ENCODE measurements around the gene RPL22.

RPL22 gene

DNA sequence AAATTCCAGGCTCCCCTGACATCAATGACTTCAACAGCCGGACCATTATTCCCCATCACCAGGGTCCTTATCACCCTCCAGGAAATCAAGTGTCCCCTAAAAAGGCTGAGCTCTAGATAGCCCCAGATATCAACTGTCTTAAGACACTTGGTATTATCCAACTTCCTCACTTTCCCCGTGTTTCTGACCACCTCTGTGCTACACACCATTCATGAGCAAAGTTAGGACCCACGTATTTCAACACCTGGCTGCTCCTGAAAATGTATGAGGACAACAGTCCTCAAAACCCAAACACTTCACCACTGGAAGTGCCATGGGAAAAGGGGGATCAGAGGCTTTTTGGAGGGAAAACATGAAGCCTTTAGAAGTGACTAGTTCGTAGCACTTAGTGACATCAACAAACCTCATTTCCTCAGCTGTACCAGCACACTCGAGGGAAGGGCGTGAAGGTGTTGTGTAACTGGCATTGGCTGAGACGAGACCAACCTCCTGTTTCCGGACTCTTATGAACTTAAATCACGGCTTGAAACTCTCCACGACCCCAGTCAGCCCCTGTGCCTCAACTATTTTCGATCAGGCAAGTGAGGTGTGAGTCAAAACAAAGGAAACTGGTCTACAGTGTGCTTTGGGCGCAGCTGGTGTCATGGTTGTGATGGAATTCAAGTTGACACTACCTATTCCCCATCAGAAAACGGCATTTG lies 15.2 kb downstream of the RPL22 start:
- peaks cover 21% of the 10 kb centered on the region for H3K36me3 ChIP-seq
- H3K4me3 ChIP-seq (ENCODE audit: low read depth, low read length): no peak overlapping the region

DNA sequence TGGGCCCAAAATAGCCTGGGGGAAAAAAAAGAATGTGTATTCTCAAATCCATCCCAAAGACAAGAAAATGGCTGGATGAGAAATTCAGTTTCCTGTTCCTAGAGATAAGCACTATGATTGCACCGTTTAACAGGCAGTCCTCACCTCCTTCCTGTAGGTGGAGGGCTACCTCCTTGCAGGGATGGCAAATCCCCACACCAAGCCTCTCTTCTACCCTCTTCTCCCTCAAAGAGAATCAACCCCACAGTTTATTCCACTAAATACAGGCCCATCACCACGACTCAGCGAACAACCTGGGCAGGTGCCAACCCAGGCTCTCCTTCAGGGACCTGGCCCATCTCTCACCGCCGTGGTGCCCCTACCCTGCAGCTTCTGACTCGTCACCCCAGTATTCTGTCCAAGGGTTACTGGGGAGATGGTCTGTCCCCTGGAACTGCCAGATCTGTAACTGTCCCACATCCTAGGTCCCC lies 15.8 kb downstream of the RPL22 start:
- no peak for DNase-seq
- Histone ChIP-seq H3K9me3 (no peaks in the 10 kb centered on the region), H3K4me1 (no peaks in the 10 kb centered on the region), H3K4me3 (ENCODE audit: low read depth, low read length) (no peak overlapping the region), H3K27me3 (peaks cover 27% of the 10 kb centered on the region), H3K36me3 (peaks cover 15% of the 10 kb centered on the region)
- TF ChIP-seq, protein P1, sequence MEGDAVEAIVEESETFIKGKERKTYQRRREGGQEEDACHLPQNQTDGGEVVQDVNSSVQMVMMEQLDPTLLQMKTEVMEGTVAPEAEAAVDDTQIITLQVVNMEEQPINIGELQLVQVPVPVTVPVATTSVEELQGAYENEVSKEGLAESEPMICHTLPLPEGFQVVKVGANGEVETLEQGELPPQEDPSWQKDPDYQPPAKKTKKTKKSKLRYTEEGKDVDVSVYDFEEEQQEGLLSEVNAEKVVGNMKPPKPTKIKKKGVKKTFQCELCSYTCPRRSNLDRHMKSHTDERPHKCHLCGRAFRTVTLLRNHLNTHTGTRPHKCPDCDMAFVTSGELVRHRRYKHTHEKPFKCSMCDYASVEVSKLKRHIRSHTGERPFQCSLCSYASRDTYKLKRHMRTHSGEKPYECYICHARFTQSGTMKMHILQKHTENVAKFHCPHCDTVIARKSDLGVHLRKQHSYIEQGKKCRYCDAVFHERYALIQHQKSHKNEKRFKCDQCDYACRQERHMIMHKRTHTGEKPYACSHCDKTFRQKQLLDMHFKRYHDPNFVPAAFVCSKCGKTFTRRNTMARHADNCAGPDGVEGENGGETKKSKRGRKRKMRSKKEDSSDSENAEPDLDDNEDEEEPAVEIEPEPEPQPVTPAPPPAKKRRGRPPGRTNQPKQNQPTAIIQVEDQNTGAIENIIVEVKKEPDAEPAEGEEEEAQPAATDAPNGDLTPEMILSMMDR (IDR thresholded peaks at IDR 0.05; ENCODE audit: low read depth, low read length): peak; percentile 17; the same call in 1 of the 2 replicates

More for the DNA sequence above, 15.2 kb downstream of the RPL22 start:
- H3K9me3 ChIP-seq: no peaks in the 10 kb centered on the region
- TF ChIP-seq, protein P1 (IDR thresholded peaks at IDR 0.05; ENCODE audit: low read depth, low read length): no peak
- H3K27me3 ChIP-seq: peaks cover 20% of the 10 kb centered on the region
- H3K4me1 ChIP-seq: no peaks in the 10 kb centered on the region
- DNase-seq: no peak

DNA sequence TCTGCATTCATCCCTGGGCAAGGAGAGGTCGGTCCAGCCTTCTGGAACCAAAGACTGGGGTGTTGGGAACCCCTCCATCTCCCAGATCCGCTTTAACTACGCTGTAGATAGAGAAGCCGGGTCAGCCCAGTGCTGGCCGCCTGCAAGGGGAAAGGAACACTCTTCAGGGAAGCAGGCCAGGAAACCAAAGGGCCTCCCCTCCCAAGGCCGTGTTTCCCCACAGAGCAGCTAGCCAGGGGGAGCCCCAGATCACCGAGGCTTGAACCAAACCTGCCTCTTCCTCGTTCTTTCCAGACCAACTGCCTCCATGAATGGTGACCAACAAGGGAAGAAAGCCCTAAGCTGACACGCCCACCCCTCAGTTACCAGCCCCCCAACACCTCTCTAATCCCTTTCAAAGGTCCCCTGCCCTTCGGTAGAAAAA lies 18.0 kb downstream of the RPL22 start:
- no peaks in the 10 kb centered on the region for H3K9me3 ChIP-seq
- H3K27me3 ChIP-seq: peaks cover 29% of the 10 kb centered on the region
- no peak for DNase-seq
- no peaks in the 10 kb centered on the region for H3K4me1 ChIP-seq
- TF ChIP-seq, protein P1 (IDR thresholded peaks at IDR 0.05; ENCODE audit: low read depth, low read length): no peak
- no peak overlapping the region for H3K4me3 ChIP-seq (ENCODE audit: low read depth, low read length)
- peaks cover 11% of the 10 kb centered on the region for H3K36me3 ChIP-seq

DNA sequence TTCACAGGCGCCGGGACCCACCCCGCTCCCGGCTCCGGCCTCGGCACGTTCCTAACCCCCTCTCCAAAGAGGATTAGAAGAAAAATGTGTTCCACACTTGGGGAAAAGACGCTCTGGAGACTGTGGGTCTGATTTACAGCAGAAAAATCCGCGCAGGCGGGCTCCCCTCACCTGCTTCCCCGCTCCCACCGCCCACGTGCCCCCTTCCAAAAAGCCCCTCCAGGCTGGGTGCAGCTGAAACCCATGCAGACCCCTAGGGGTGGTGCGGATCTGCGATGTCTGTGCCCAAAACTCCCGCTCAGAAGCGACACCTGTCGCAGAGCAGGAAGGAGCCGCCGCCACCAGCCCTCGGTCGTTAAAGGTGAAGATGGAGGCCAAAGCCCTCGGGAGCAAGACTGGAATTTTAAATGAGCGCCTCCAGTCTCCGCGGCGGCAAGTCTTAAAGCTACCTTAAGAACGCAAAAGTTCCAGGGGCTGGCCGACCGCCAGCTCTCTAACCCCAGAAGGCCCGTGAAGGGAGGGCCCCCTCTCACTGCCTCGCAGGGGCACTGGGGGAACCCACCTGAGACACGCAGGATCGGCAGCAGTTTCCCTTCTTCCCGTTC lies 18.6 kb downstream of the RPL22 start:
- DNase-seq: no peak
- no peak overlapping the region for H3K4me3 ChIP-seq (ENCODE audit: low read depth, low read length)
- no peaks in the 10 kb centered on the region for H3K4me1 ChIP-seq
- H3K27me3 ChIP-seq: peaks cover 29% of the 10 kb centered on the region
- no peaks in the 10 kb centered on the region for H3K9me3 ChIP-seq
- TF ChIP-seq, protein P1 (IDR thresholded peaks at IDR 0.05; ENCODE audit: low read depth, low read length): no peak
- peaks cover 8% of the 10 kb centered on the region for H3K36me3 ChIP-seq

DNA sequence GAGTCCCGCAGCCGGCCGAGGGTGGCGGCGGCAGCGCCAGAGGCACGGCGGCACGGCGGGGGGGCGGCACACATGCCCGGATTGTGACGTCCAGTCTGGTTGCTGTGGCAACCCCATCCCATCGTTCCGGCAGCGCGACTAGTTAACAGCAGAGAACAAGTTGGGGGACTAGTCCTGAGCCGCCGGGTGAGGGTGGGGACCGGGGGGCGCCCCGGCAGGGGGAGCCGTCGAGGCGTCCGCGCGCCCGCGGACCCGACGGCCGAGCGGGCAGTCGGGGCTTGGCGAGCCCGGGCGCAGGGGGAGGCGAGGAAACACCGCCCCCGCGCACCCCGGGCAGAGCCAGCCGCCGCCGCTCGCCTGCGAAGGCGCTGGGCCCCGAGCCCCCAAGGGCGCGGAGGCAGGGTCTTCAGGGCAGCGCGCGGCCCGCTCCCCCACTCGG lies 19.1 kb downstream of the RPL22 start, which contains the start of gene CHD5:
TSS of gene CHD5 (minus strand) at position 54 of the 439 bp plus-strand sequence. CDS start 298 bp downstream, outside the sequence.
- no peak for DNase-seq
- Histone ChIP-seq H3K4me3 (ENCODE audit: low read depth, low read length) (no peak within 1 kb of the TSS), H3K27me3 (peaks cover 29% of the 10 kb centered on the region), H3K4me1 (no peaks in the 10 kb centered on the region), H3K36me3 (peaks cover 2% of the 10 kb centered on the region), H3K9me3 (no peaks in the 10 kb centered on the region)
- TF ChIP-seq, protein P1 (IDR thresholded peaks at IDR 0.05; ENCODE audit: low read depth, low read length): no peak

All from BE2C (cell line).